ENCODE measurements around the gene C2CD4C.
"Not testable (repeated sequence)": the region's sequence is repeated elsewhere in the genome, so short reads cannot be mapped to it uniquely, and the experiment has no call there.

The C2CD4C gene

DNA sequence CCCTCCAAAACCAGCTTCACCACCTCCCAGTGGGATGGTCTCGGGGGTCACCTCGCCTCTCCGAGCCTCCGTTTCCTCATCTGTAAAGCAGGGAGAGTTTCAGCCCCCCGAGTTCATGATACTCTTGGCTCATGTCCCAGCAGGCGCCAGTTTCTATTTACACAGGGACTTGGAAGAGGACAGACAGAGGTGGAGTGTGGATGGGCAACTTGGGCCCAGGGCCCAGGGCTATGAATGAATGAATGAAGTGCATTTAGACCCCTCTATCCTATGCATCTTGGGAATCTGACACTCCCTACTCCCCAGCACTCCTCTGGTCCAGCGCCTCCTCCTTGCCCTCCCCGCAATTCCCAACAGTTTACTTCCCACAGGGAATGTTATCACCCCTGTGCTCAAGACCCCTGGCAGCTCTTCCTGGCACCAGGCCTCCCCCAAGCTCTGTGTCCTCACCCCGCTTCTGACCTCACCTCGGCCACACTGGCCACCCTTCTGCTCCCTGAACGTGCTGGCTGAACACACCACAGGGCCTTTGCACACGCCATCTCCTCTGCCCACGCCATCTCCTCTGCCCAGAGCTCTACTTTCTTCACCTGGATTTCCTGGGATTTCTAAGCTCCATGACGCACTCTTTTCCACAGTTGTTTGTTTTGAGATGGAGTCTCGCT lies 4.9 kb upstream of the C2CD4C start:
- no peak for DNase-seq (ENCODE audit: low spot score)

DNA sequence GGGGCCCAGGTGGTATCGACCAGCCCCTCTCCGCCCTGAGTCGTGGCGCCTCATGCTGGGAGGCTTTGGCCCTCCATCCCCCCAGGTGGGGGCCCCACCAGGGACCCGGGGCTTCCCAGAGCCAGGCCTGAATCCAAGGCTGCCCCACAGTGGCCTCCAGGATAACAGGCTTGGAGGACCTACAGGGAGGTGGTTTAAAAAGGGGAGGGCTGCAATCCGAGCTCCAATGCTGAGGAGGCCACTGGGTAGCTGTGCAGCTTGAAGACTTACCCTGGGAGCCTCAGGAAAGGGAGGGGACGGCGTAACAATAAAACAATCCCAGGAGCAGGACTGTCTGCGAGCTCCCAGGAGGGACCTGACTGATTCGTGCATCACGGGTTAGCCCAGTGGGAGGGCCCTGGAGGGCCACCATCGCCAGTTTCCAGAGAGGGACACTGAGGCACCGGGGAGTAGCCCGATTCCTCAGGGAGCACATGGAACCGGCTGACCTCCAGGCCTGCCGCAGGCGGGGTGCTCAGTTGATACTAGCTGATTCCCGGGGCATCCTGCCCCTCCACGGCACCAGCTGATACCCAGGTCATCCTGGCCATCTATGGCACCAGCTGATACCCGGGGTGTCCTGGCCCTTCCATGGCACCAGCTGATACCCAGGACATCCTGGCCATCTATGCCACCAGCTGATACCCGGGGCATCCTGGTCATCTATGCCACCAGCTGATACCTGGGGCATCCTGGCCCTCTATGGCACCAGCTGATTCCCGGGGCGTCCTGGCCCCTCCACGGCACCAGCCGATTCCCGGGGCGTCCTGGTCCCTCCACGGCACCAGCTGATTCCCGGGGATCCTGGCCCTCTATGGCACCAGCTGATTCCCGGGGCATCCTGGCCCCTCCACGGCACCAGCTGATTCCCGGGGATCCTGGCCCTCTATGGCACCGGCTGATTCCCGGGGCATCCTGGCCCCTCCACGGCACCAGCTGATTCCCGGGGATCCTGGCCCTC lies 3.7 kb upstream of the C2CD4C start:
- no peak for DNase-seq (ENCODE audit: low spot score)

DNA sequence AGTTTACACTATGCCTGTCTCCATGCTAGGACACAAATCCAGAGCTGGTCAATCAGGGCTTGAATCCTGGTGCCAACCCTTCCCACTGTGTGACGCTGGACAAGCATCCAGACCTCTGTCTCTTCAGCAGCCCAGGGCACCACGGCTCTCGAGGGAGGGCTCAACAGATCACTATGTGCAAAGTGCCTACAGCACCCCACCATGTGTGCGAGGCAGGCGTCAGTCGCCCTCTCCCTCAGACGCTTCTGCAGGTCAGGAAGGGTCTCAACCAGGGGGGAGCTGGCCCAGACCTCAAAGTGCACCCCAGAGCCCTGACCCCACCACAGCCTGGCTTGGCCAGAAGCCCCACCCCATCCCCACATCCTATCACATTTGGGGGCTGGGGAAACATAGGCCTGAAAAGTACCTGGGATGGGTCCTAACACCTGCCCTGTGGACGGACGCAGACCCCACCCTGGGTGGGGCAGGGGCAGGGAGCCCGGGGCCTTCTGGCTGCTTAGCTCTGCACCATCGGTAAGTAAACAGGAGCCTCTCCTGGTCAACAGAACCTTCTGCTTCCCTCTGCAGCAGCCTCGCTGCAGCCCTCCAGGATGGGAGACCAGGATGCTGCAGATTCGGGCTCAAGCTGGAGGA lies 2.9 kb upstream of the C2CD4C start:
- no peak for DNase-seq (ENCODE audit: low spot score)

GRCh38 chr19:411121-411722 lies 2.3 kb upstream of the C2CD4C start:
- DNase-seq (ENCODE audit: low spot score) = not testable (repeated sequence)

GRCh38 chr19:410243-410781 lies 1.4 kb upstream of the C2CD4C start:
- DNase-seq (ENCODE audit: low spot score) = no peak

- no peak for DNase-seq (ENCODE audit: low spot score)
These were observed 732 bp upstream of the C2CD4C start for GRCh38 chr19:409516-410242.

DNA sequence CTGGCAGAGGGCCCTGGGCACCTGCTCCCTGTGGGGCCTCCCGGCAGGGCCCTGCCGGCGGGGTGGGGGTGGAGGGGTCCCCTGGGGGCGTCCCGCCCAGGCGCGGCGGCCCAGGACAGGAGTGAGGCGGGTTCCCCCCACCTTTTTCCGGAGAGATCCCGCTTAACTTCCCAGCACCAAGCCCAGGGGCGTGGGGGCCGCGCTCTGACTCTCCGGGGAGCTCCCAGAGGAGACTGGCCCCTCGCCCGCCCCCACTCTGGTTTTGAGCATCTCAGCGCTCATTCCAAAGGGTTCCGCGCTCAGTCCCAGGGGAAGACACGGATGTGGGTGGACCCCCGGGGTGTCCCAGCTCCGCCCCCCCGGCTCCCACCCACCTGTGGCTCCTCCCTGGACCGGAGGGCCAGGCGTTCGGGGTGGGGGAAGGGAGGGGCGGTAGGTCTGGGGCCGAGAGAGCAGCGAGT lies 476 bp downstream of the C2CD4C start:
- no peak for DNase-seq (ENCODE audit: low spot score)

DNA sequence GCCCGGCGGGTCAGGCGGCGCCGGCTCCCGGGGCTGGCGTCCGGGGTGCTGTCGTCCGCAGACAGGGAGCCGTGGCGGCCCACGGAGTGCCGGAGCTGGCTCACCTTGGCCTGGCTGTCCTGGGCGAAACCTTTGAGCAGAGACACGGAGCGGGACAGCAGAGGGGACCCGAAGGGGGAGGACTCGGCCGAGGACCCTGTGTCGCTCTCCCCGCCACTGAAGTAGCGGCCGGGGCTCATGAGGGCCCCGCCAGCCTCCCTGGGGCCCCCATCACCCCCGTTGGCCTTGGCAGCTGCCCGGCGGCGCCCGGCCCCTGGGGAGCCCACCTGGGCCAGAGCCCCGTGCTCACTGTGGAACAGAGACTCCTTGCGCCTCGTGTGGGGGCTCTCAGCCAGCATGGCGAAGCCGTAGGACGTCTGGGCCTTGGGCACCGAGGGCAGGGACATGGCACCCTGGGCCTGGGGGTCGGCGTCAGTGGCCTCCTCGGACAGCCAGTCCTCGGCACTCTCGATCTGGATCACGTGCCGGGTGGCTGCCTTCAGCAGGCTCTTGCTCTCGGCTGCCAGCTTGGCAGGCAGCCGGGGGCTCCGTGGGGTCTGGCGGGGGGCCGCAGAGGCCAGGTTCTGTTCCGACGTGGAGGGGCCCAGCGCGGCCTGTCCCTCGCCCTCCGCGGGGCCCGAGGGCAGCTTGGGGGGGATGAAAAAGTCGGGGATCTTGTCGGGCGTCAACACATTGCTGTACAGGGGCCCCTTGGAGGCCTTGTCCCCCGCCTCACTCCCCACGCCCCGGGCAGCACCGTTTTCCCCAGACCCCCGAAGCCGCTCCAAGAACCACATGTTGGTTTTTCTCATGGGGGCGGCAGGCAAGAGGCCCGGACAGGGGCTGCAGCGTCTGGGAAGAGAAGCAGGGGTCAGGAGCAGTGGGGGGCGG lies 1.2 kb downstream of the C2CD4C start:
- no peak for DNase-seq (ENCODE audit: low spot score)

GRCh38 chr19:406971-407510 lies 1.9 kb downstream of the C2CD4C start:
- DNase-seq (ENCODE audit: low spot score) = no peak

DNA sequence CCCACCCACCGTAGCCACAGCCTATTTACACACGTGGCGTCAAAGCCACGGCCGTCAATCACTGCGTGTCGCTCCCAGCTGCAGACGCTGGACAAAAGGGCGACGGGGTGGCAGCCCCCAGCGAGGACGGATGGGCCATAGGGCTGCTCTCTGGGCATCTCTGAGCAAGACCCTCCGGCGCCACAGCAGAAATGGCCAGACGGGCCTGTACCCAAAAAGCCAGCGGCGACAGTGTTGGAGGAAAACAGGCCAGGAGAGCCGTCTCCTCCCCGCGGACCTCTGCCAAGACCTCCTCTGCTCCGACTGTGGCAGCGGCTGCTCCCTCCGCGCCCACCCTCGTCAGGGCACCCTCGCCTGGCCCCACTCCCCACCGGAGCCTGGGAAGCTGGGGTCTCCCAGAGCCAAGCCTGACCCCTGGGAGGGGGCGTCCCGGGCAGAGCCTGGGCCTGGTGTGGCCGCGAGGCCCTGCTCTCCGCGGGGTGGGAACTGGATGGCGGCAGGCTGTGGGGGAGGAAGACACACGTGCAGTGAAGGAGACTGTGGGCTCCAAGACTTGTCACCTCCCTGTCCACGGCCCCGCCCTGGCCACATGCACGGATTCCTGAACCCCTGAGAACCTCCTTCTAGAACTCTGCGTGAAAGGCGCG lies 2.7 kb downstream of the C2CD4C start:
- DNase-seq (ENCODE audit: low spot score) = no peak

GRCh38 chr19:405121-405965 lies 3.6 kb downstream of the C2CD4C start:
- no peak for DNase-seq (ENCODE audit: low spot score)

DNA sequence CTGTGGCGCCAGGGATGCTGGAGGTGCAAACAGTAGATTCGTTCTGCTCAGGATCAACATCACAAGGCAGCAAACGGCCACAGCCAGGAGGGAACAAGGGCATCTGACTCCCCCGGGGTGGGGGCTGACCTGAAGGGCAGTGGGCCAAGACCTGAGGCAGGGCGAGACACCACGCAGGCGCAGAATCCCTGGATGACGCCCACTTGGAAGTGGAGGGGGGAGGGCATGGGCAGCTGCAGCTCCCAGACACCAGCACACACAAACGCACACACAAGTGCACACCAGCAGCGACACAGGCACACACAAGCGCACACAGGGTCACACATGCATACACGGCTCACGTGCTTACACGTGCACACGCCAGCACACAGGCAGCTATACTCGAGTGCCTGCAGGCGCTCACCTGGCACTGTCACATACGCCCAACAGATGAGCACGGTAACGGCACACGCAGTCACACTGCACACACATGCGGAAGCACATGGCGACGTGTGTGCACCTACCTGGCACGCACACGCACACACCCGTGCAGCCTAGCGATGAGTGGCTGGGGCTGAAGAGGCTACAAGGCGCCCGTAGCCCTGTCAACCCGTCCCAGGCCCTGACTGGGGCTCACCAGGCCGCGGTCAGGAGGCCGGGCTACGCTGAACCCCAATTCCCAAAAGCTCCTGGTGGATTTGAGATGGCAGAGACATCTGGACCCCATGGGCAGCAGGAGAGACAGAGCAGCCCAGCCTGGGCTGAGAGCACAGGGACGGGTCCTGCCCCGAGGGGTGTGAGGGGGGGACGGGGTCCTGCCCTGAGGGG lies 5.5 kb downstream of the C2CD4C start:
- no peak for DNase-seq (ENCODE audit: low spot score)

- DNase-seq (ENCODE audit: low spot score) = no peak
These were observed 6.2 kb downstream of the C2CD4C start for GRCh38 chr19:402786-403185.

- no peak for DNase-seq (ENCODE audit: low spot score)
These were observed 7.0 kb downstream of the C2CD4C start for GRCh38 chr19:401866-402511.

GRCh38 chr19:400976-401865 lies 7.7 kb downstream of the C2CD4C start:
- DNase-seq (ENCODE audit: low spot score) = no peak

DNA sequence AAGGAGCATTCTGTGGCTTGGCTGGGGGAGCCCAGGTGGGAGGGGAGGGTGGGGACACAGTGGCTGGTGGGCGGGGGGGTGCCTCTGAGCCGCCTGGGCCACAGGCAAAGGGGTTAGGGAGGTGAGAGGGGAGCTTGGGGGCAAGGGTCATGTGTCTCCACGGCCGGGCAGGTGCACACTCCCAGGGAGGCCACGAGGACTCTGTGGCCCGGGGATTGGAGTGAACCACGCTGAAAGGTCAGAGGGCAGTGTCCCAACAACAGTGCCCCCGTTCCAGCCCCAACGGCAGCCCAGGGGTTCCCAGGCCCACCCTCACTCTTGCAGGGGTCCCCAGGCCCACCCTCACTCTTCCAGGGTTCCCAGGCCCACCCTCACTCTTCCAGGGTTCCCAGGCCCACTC lies 9.6 kb downstream of the C2CD4C start:
- no peak for DNase-seq (ENCODE audit: low spot score)
